NCI-H2107 treated with DMSO at 0.1 percent for 48 hours (cell line): Measurements from ENCODE around the gene LONP2.
"Not testable (repeated sequence)": the region's sequence is repeated elsewhere in the genome, so short reads cannot be mapped to it uniquely, and the experiment has no call there.

Experiments used
- DNase-seq: peaks from one replicate; lab custom pipeline; 2025; ENCODE audit not compliant: unreplicated experiment; lab: John Stamatoyannopoulos, UW

LONP2 gene

GRCh38 chr16:48235058-48235555 lies 9.0 kb upstream of the LONP2 start:
- DNase-seq: no peak

GRCh38 chr16:48235556-48236136 lies 8.5 kb upstream of the LONP2 start:
- DNase-seq: no peak

GRCh38 chr16:48236286-48236685 lies 7.8 kb upstream of the LONP2 start:
- no peak for DNase-seq

- DNase-seq: not testable (repeated sequence)
Observed at GRCh38 chr16:48240147-48240546, 4.0 kb upstream of the LONP2 start.

GRCh38 chr16:48244863-48245195 lies 729 bp downstream of the LONP2 start:
- no peak for DNase-seq

- DNase-seq: no peak
Observed at GRCh38 chr16:48246066-48246465, 2.0 kb downstream of the LONP2 start.

- DNase-seq: no peak
Observed at GRCh38 chr16:48247311-48247710, 3.2 kb downstream of the LONP2 start, which contains the start of gene ABCC11. TSS of gene ABCC11 (minus strand) at chr16:48247539. CDS start at chr16:48231921, 15,618 bp downstream.

- no peak for DNase-seq
Observed at GRCh38 chr16:48250520-48251278, 6.6 kb downstream of the LONP2 start.

GRCh38 chr16:48252013-48252412 lies 7.9 kb downstream of the LONP2 start:
- DNase-seq: no peak

- no peak for DNase-seq
Observed at GRCh38 chr16:48256579-48257177, 12.6 kb downstream of the LONP2 start.

- DNase-seq: no peak
Observed at GRCh38 chr16:48261569-48261968, 17.5 kb downstream of the LONP2 start.

- no peak for DNase-seq
Observed at GRCh38 chr16:48262631-48263030, 18.5 kb downstream of the LONP2 start.

- no peak for DNase-seq
Observed at GRCh38 chr16:48269011-48269410, 24.9 kb downstream of the LONP2 start.

GRCh38 chr16:48271728-48272127 lies 27.6 kb downstream of the LONP2 start:
- no peak for DNase-seq

- no peak for DNase-seq
Observed at GRCh38 chr16:48272837-48273421, 28.8 kb downstream of the LONP2 start.

- DNase-seq: no peak
Observed at GRCh38 chr16:48274476-48274875, 30.4 kb downstream of the LONP2 start.

GRCh38 chr16:48276102-48276501 lies 32.0 kb downstream of the LONP2 start:
- DNase-seq: no peak

GRCh38 chr16:48277158-48277557 lies 33.1 kb downstream of the LONP2 start:
- no peak for DNase-seq

GRCh38 chr16:48279199-48279598 lies 35.1 kb downstream of the LONP2 start:
- no peak for DNase-seq

GRCh38 chr16:48280546-48280945 lies 36.4 kb downstream of the LONP2 start:
- DNase-seq: no peak

GRCh38 chr16:48282636-48283263 lies 38.6 kb downstream of the LONP2 start:
- no peak for DNase-seq
